A673 (cell line): ENCODE results near the gene DCLK1.

Experiments
- CTCF ChIP-seq: fragments of 300-800, 200-600 bp; sonication (generic); conservative IDR thresholded peaks from 2 replicates; pipeline ENCODE4 v1.5.1; 2017; ENCODE audit warnings: low read depth, mild to moderate bottlenecking, antibody characterized with exemption, low read length, moderate library complexity, mixed read lengths
- EZH2 ChIP-seq: fragments of 200-600 bp; sonication (generic); IDR thresholded peaks from 2 replicates; pipeline ENCODE4 v1.6.1; 2017; ENCODE audit warnings: borderline replicate concordance, low read depth, mild to moderate bottlenecking, mixed read lengths, antibody characterized with exemption, low read length; ENCODE audit not compliant: poor library complexity, severe bottlenecking

GRCh38 chr13:35768073-35768472, 363.1 kb downstream of the DCLK1 start:
- TF ChIP-seq CTCF, result no peak
- no peak for TF ChIP-seq EZH2
